Caco-2 (cell line): Measurements from ENCODE around the gene RNF111. TPM values are rescaled to one million over a fixed set of nuclear protein-coding genes. Genes with fewer than 3 reads are reported as not detected.

Experiments
- BruUV-seq: library from RNA; stranded (reverse); fragments of 400-500 nt; replicated peaks from 2 replicates; lab custom pipeline; 2021; lab: Mats Ljungman, UMichigan
- CTCF ChIA-PET: fragments of 300-600 bp; sonication (Branson Sonifier 250); formaldehyde crosslinking; loops from one replicate; lab custom pipeline; 2022; ENCODE audit warnings: antibody characterized with exemption; lab: Charles Lee
- POLR2A ChIA-PET: fragments of 300-600 bp; sonication (Branson Sonifier 250); formaldehyde crosslinking; loops from one replicate; lab custom pipeline; 2022; ENCODE audit warnings: antibody characterized with exemption; lab: Charles Lee
- DNase-seq, 2 experiments: peaks; one replicate each; pipeline versions ENCODE4 v3.0.0 to v3.0.0-alpha.2; 2020 to 2022
- H3K27me3 ChIP-seq: replicated peaks from 2 replicates; pipeline ENCODE4 v1.6.0; 2011; ENCODE audit warnings: low read length; ENCODE audit not compliant: control insufficient read depth, insufficient read depth
- H3K36me3 ChIP-seq: 2 replicates; pipeline ENCODE4 v1.5.1; 2011; ENCODE audit warnings: low read length; ENCODE audit not compliant: control insufficient read depth, insufficient read depth
- H3K4me1 ChIP-seq: fragments of 250-450 bp; sonication (Bioruptor Pico); 2 replicates; pipeline ENCODE4 v1.5.1; 2020; ENCODE audit warnings: mild to moderate bottlenecking
- H3K4me3 ChIP-seq: 2 replicates; pipeline ENCODE4 v1.5.1; 2011; ENCODE audit warnings: low read depth, mild to moderate bottlenecking, control low read depth, low read length
- H3K9me3 ChIP-seq: fragments of 250-450 bp; sonication (Bioruptor Pico); 2 replicates; pipeline ENCODE4 v1.5.1; 2020; ENCODE audit warnings: mild to moderate bottlenecking, moderate library complexity
- H3K27ac Mint-ChIP-seq: one replicate; pipeline ENCODE4 v1.8.0; 2022; ENCODE audit warnings: mixed read lengths; ENCODE audit not compliant: unreplicated experiment
- H3K27me3 Mint-ChIP-seq: one replicate; pipeline ENCODE4 v1.8.0; 2022; ENCODE audit warnings: mixed read lengths; ENCODE audit not compliant: insufficient read depth, unreplicated experiment
- H3K36me3 Mint-ChIP-seq: one replicate; pipeline ENCODE4 v1.8.0; 2022; ENCODE audit warnings: mild to moderate bottlenecking, mixed read lengths; ENCODE audit not compliant: insufficient read depth, unreplicated experiment
- H3K4me1 Mint-ChIP-seq: one replicate; pipeline ENCODE4 v1.8.0; 2022; ENCODE audit warnings: low read depth, mixed read lengths; ENCODE audit not compliant: unreplicated experiment
- H3K4me3 Mint-ChIP-seq: one replicate; pipeline ENCODE4 v1.8.0; 2022; ENCODE audit warnings: mild to moderate bottlenecking, moderate library complexity, mixed read lengths; ENCODE audit not compliant: unreplicated experiment
- H3K9me3 Mint-ChIP-seq: one replicate; pipeline ENCODE4 v1.8.0; 2022; ENCODE audit warnings: mixed read lengths; ENCODE audit not compliant: unreplicated experiment
- CTCF ChIP-seq, 2 experiments: fragments of 200-600 bp in 1 of 2; IDR thresholded peaks; 1 replicate in 1 of 2; 2 replicates in 1 of 2; pipeline versions ENCODE4 v1.5.1 to v1.8.0; 2011 to 2022; ENCODE audit warnings: antibody characterized with exemption in 1 of 2, control low read depth in 1 of 2, inconsistent platforms in 1 of 2, low read depth in 1 of 2, low read length in 1 of 2, mild to moderate bottlenecking in 1 of 2, moderate library complexity in 1 of 2; ENCODE audit not compliant: insufficient read depth in 1 of 2, severe bottlenecking in 1 of 2, unreplicated experiment in 1 of 2
- intact Hi-C: fragments of 100-400 bp; cut with micrococcal nuclease; formaldehyde crosslinking; loops from one replicate; pipeline ENCODE4 v1.10.0; 2022; ENCODE audit not compliant: unreplicated experiment
- total RNA-seq: library from RNA; stranded (reverse); gene quantifications from 2 replicates; pipeline ENCODE4 v1.2.3, GENCODE V29; 2022

Gene RNF111
- total RNA-seq, 1 experiment from 2014 or later = 26.1 TPM

- intact Hi-C loops = no loop called here
- ChIA-PET CTCF (no interaction called here), POLR2A (no interaction called here)
- Mint-ChIP-seq H3K36me3 (peaks cover 38% of the 10 kb centered on the region), H3K9me3 (no peaks in the 10 kb centered on the region), H3K4me1 (no peaks in the 10 kb centered on the region), H3K27ac (no peak overlapping the region), H3K27me3 (no peaks in the 10 kb centered on the region), H3K4me3 (no peak overlapping the region)
- Histone ChIP-seq H3K36me3 (no peaks in the 10 kb centered on the region), H3K4me1 (no peaks in the 10 kb centered on the region), H3K9me3 (no peaks in the 10 kb centered on the region), H3K27me3 (no peaks in the 10 kb centered on the region), H3K4me3 (no peak overlapping the region)
- DNase-seq = no peak
- TF ChIP-seq CTCF (IDR thresholded peaks at IDR 0.05; ENCODE audit: insufficient read depth in 1 of 2, low read depth in 1 of 2, low read length in 1 of 2, severe bottlenecking in 1 of 2, unreplicated experiment in 1 of 2) = no peak
- BruUV-seq = no TSS peak
Measured at GRCh38 chr15:59052915-59053407, 65.5 kb downstream of the RNF111 start.

- peaks cover 34% of the 10 kb centered on the region for H3K36me3 Mint-ChIP-seq
- H3K9me3 ChIP-seq = no peaks in the 10 kb centered on the region
- no peaks in the 10 kb centered on the region for H3K36me3 ChIP-seq
- BruUV-seq = no TSS peak
- ChIA-PET POLR2A (no interaction called here), CTCF (no interaction called here)
- H3K27ac Mint-ChIP-seq = no peak overlapping the region
- no peaks in the 10 kb centered on the region for H3K9me3 Mint-ChIP-seq
- H3K4me1 ChIP-seq = no peaks in the 10 kb centered on the region
- intact Hi-C loops = no loop called here
- TF ChIP-seq CTCF (IDR thresholded peaks at IDR 0.05; ENCODE audit: insufficient read depth in 1 of 2, low read depth in 1 of 2, low read length in 1 of 2, severe bottlenecking in 1 of 2, unreplicated experiment in 1 of 2) = no peak
- no peak overlapping the region for H3K4me3 ChIP-seq
- no peaks in the 10 kb centered on the region for H3K27me3 ChIP-seq
- H3K4me3 Mint-ChIP-seq = no peak overlapping the region
- DNase-seq = no peak
- H3K4me1 Mint-ChIP-seq = no peaks in the 10 kb centered on the region
- H3K27me3 Mint-ChIP-seq = no peaks in the 10 kb centered on the region
Measured at GRCh38 chr15:59053482-59053881, 66.0 kb downstream of the RNF111 start.

- Mint-ChIP-seq H3K27ac (no peak overlapping the region), H3K36me3 (peaks cover 49% of the 10 kb centered on the region), H3K4me1 (no peaks in the 10 kb centered on the region), H3K9me3 (no peaks in the 10 kb centered on the region), H3K27me3 (no peaks in the 10 kb centered on the region), H3K4me3 (no peak overlapping the region)
- Histone ChIP-seq H3K4me1 (no peaks in the 10 kb centered on the region), H3K4me3 (no peak overlapping the region), H3K9me3 (no peaks in the 10 kb centered on the region), H3K36me3 (no peaks in the 10 kb centered on the region; the same call in 1 of the 2 replicates), H3K27me3 (no peaks in the 10 kb centered on the region)
- POLR2A ChIA-PET = no interaction called here
- intact Hi-C loops = no loop called here
- CTCF ChIA-PET = no interaction called here
- no peak for TF ChIP-seq CTCF (IDR thresholded peaks at IDR 0.05; ENCODE audit: insufficient read depth in 1 of 2, low read depth in 1 of 2, low read length in 1 of 2, severe bottlenecking in 1 of 2, unreplicated experiment in 1 of 2)
- no TSS peak for BruUV-seq
- DNase-seq = no peak
Measured at GRCh38 chr15:59059076-59059597, 71.7 kb downstream of the RNF111 start.
